HepG2 (cell line): Measurements from ENCODE around the gene NKX1-1. TPM values are rescaled to one million over a fixed set of nuclear protein-coding genes. Genes with fewer than 3 reads are reported as not detected.
A peak's percentile ranks its signal among the peaks of the same experiment; 100 is the strongest.

ENCODE experiments used
- FIP1L1 ChIP-seq: fragments of 200-400 bp; formaldehyde crosslinking; IDR thresholded peaks from 2 replicates; pipeline ENCODE4 v1.6.1; 2018; ENCODE audit warnings: low read depth, mild to moderate bottlenecking, low read length, moderate library complexity, borderline replicate concordance; ENCODE audit not compliant: insufficient read depth
- ZSCAN22 ChIP-seq: sonication (generic); formaldehyde crosslinking; IDR thresholded peaks from 2 replicates; pipeline ENCODE4 v1.4.0; 2020; ENCODE audit warnings: mild to moderate bottlenecking, missing genetic modification reagents
- polyA plus RNA-seq, 8 experiments: library from polyadenylated mRNA; depleted of rRNA in 3 of 8; stranded (reverse) in 7 of 8; unstranded in 1 of 8; fragments of >200 nt; fragmentation: Illumina TruSeq in 4 of 8; extraction: Trizol in 4 of 8; gene quantifications; 2 replicates each; pipeline versions ENCODE4 v1.2.1 to v1.2.3, GENCODE V29; 2011 to 2016; ENCODE audit warnings: low read depth in 4 of 8, missing spikeins in 1 of 8, mixed read lengths in 1 of 8; ENCODE audit not compliant: insufficient read depth in 1 of 8
- total RNA-seq, 5 experiments: library from RNA; depleted of rRNA; stranded (reverse); fragments of >200 nt; fragmentation: Illumina TruSeq; extraction: Trizol; gene quantifications; 2 replicates each; pipeline ENCODE4 v1.2.3, GENCODE V29; 2016; ENCODE audit warnings: low read depth in 1 of 5
- TF ChIP-seq, protein P1 (sequence below), 2 experiments: sonication (generic) in 1 of 2; formaldehyde crosslinking in 1 of 2; IDR thresholded peaks; 2 replicates each; pipeline versions ENCODE4 v1.5.1 to v1.6.1; 2011 to 2020; ENCODE audit warnings: borderline replicate concordance in 1 of 2, low read depth in 1 of 2, low read length in 1 of 2, mild to moderate bottlenecking in 1 of 2, missing genetic modification reagents in 1 of 2, moderate library complexity in 1 of 2
- TF ChIP-seq, protein P2 (sequence below): IDR thresholded peaks from 2 replicates; pipeline ENCODE4 v1.6.1; 2016; ENCODE audit warnings: low read depth
- TF ChIP-seq, protein P3 (sequence below): sonication (generic); formaldehyde crosslinking; IDR thresholded peaks from 2 replicates; pipeline ENCODE4 v1.4.0; 2020; ENCODE audit warnings: mild to moderate bottlenecking, missing genetic modification reagents

NKX1-1 gene
- total and polyA plus RNA-seq, 2 of the 13 experiments (the other 11 are each of a cell fraction or from before 2014, with no cell fraction given): not detected

DNA sequence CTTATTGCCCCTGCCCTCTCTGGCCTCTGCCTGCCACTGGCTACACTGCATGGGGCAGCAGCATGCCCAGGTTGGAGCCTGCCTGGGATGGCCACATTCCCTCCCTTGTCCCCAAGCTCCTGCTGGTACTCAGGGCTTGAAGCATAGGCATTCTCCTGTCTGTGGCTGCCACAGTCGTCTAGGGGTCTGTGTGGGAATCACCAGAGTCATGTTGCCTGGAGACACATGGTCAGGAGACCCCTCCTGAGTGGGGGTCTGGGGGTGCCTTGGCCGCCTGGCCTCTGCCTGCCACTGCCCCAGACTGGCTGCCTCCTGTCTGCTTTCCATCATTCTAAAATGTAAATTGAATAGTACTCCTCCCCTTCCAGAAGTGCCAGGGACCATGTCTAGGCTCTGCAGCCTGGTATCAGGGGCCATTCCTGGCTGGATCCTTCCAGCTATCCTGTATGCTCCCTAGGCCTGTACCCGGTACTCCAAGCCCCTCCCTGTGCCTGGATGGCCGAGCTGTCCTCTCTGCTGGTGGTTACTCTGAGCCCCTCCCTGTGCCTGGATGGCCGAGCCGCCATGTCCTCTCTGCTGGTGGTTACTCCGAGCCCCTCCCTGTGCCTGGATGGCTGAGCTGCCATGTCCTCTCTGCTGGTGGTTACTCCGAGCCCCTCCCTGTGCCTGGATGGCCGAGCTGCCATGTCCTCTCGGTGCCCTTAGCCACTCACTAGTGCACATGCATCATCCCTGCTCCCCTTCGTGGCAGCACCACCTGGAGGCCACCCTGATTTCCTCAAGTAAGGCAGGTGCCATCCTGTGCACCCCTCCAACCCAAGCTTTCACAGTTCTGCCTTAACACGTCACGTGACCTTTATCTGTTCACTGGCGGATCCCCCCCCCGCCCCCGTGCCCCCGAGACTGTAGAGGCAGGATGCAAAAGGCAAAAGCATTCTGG is 5.5 kb upstream of the NKX1-1 start (continued):
- TF ChIP-seq, protein P1, sequence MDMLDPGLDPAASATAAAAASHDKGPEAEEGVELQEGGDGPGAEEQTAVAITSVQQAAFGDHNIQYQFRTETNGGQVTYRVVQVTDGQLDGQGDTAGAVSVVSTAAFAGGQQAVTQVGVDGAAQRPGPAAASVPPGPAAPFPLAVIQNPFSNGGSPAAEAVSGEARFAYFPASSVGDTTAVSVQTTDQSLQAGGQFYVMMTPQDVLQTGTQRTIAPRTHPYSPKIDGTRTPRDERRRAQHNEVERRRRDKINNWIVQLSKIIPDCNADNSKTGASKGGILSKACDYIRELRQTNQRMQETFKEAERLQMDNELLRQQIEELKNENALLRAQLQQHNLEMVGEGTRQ (IDR thresholded peaks at IDR 0.05; ENCODE audit: low read depth, low read length): peak; percentile 53; the same call in 1 of the 2 replicates
- TF ChIP-seq, protein P1 (CRISPR knock-in tag; IDR thresholded peaks at IDR 0.05; ENCODE audit: borderline replicate concordance): no peak
- TF ChIP-seq, protein P2, sequence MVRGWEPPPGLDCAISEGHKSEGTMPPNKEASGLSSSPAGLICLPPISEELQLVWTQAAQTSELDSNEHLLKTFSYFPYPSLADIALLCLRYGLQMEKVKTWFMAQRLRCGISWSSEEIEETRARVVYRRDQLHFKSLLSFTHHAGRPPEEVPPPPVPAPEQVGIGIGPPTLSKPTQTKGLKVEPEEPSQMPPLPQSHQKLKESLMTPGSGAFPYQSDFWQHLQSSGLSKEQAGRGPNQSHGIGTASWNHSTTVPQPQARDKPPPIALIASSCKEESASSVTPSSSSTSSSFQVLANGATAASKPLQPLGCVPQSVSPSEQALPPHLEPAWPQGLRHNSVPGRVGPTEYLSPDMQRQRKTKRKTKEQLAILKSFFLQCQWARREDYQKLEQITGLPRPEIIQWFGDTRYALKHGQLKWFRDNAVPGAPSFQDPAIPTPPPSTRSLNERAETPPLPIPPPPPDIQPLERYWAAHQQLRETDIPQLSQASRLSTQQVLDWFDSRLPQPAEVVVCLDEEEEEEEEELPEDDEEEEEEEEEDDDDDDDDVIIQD (CRISPR knock-in tag): no peak
- TF ChIP-seq ZSCAN22 (CRISPR knock-in tag) (no peak), FIP1L1 (no peak)
- TF ChIP-seq, protein P3, sequence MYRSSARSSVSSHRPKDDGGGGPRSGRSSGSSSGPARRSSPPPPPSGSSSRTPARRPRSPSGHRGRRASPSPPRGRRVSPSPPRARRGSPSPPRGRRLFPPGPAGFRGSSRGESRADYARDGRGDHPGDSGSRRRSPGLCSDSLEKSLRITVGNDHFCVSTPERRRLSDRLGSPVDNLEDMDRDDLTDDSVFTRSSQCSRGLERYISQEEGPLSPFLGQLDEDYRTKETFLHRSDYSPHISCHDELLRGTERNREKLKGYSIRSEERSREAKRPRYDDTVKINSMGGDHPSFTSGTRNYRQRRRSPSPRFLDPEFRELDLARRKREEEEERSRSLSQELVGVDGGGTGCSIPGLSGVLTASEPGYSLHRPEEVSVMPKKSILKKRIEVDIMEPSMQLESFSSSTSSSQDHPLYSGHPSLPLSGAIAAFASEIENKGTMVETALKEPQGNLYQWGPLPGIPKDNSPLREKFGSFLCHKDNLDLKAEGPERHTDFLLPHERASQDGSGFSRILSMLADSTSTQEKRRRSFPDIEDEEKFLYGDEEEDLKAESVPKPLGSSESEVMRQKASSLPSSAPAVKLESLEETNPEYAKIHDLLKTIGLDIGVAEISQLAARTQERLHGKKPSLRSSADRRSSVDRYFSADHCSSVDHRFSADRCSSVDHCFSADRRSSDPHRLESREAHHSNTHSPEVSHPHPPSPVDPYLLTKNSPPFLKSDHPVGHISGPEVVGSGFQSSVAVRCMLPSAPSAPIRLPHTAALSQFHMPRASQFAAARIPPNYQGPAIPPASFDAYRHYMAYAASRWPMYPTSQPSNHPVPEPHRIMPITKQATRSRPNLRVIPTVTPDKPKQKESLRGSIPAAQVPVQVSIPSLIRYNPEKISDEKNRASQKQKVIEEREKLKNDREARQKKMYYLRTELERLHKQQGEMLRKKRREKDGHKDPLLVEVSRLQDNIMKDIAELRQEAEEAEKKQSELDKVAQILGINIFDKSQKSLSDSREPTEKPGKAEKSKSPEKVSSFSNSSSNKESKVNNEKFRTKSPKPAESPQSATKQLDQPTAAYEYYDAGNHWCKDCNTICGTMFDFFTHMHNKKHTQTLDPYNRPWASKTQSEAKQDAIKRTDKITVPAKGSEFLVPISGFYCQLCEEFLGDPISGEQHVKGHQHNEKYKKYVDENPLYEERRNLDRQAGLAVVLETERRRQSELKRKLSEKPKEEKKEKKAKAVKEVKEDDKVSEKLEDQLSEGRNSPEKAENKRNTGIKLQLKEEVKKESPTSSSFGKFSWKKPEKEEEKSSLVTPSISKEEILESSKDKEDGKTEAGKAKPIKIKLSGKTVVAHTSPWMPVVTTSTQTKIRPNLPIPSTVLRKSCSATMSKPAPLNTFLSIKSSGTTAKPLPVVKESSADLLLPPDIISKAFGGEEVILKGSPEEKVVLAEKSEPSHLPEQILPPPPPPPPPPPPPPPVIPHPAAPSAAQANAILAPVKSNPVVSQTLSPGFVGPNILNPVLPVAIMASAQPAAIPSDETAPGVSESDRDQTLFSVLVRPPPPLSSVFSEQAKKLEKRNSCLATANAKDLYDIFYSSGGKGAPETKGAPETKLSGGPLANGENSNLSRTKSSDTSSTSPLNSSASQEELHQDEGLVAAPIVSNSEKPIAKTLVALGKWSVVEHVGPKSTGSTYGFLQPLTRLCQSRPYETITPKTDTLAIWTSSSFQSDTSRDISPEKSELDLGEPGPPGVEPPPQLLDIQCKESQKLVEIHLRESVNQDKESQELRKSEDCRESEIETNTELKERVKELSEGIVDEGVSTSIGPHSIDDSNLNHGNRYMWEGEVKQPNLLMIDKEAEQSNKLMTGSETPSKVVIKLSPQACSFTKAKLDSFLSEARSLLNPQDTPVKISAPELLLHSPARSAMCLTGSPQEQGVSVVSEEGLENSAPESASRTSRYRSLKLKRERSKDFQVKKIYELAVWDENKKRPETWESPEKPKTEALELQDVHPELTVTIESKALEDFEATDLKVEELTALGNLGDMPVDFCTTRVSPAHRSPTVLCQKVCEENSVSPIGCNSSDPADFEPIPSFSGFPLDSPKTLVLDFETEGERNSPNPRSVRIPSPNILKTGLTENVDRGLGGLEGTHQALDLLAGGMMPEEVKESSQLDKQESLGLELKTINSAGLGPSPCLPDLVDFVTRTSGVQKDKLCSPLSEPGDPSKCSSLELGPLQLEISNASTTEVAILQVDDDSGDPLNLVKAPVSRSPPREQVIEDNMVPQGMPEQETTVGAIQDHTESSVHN (CRISPR knock-in tag): no peak
